Pulmonary artery endothelial cell (primary cell): ENCODE data around the gene ALKBH4. TPM values are rescaled to one million over a fixed set of nuclear protein-coding genes. Genes with fewer than 3 reads are reported as not detected.
A peak's percentile ranks its signal among the peaks of the same experiment; 100 is the strongest.
"Not testable (repeated sequence)": the region's sequence is repeated elsewhere in the genome, so short reads cannot be mapped to it uniquely, and the experiment has no call there.

Experiments used
- DNase-seq: peaks from one replicate; pipeline ENCODE4 v3.0.0-alpha.2; 2011; ENCODE audit warnings: low read depth, low spot score
- total RNA-seq: library from RNA; depleted of rRNA; stranded (reverse); fragments of >200 nt; gene quantifications from 2 replicates; pipeline ENCODE4 v1.2.3, GENCODE V29; 2014

The ALKBH4 gene
- total RNA-seq, 1 donor from 2014 or later = 13.4 TPM

DNA sequence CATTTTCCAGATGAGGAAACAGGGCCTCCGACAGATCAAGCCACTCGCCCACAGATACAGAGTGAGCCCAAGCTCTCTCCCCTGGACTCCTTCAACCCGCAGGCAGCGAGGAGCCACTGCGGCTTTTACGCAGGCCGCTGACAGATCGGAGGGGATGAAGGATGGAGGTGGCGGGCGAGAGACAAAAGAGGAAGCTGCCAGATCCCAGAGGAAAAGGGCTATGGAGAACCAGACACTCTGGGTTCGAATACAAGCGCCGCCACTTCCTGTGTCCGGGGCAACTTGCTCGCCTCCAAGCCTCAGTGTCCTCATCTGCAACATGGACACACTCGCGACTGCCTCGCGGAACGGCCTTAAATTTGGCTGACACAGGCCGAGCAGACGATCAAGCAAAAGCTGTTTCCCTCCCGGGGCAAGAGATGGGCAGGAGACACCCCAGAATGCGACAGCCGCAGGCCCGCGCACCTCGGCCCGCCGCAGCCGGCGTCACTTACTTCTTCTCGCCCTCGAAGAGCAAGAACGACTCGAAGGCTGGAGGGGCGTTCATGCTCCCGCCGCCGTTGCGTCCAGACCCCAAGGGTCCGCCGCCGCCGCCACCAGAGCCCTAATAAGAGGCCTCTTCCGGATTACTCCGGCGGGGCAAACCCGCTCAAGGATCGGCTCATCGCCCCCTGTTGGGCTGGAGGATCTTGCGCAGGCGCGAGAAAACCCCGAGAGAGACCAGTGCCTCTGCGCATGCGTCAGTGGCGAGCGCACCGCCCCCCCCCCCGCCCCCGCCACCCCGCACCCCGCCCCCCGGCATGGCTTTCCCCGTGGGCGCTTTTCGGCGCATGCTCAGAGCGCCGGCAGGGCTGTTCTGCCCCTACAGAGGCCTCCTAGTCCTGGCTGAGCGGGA is 13.9 kb upstream of the ALKBH4 start, which contains the start of gene POLR2J:
TSS of gene POLR2J (minus strand) at position 609 of the 895 bp plus-strand sequence. CDS start at position 547, 62 bp downstream.
- peak; percentile 26 for DNase-seq

DNA sequence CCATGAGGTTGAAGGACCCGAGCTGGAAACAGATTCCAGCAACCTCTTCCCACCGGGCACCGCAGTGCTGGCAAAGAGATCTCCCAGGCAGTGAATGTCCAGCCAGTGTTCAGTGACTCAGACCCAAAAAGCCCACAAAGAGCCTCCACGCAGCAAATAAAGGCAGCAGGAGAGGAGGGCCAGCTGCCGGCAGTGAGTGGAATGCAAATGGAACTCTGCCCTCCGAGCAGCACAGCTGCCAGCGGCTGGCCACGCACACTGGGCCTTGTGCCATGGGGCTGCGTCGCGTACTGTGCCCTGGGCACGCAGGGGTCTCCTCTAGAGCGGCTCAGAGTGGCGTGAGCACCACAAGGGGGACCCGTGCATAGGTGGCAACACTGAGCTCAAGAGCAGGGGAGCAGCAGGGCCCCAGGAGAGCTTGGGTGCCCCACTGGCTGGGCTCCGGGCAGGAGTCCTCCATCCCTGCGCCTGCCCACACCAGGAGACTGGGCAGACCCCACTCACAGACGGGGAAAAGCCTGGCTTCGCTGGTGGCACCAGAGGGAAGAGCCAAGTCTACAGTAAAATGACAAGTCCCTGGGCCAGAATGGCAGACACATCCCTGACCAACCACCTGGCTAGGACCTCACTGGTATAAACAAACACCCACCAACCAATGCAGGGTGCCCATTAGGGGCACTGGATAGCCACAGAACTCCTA is 10.2 kb upstream of the ALKBH4 start:
- DNase-seq = not testable (repeated sequence)

DNA sequence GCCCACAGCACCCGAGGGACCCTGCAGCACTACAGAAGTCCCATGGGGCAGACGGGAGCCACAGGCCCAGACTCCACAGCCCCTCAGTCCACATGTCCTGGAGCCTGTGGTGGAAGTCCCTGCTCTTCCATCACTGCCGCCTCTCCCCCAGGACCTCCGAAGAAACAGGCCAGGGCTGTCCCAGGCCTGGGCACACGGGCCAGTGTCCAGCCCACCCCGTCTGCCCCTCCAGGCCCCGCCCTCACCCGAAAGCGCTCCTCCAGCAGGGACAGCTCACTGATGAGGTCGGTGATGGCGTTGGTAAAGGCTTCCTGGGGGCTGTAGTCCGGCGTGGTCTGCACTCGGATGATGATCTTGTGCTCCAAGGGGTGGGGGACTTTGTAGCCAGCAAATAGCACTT is 9.5 kb upstream of the ALKBH4 start:
- DNase-seq = not testable (repeated sequence)

DNA sequence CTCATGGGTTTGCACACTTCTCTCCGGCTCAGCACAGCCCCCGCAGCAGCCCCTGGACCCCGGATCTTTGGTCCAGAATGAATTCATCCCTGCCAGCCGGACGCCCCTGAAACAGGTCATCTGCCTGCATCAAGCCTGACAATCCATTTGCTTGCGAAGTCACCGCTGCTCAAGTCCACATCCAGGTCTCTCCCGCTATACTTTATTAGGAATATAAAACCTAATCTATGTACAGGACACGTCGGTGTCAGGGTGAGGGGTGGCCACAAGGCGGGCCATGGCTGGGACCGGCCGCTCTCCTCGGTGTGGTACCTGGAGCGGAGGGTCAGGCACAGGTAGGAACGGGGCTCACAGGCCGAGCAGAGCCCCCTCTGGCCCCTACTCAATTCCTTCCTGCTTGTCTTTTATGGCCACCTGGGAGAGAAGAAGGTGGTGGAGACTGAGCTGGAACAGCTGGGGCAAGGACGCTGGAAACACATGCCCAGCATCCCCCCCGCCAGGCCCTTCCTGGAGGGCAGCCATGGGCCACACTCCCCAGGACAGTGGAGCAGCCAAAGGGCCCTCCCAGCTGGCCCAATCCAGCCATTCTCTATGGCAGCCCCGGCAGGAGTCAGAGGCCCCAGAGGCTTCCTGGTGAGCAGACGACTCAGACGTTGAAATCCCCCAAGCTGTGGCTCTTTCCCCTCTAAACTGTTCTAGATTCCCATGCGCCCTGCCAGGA is 8.8 kb upstream of the ALKBH4 start:
- DNase-seq = no peak

DNA sequence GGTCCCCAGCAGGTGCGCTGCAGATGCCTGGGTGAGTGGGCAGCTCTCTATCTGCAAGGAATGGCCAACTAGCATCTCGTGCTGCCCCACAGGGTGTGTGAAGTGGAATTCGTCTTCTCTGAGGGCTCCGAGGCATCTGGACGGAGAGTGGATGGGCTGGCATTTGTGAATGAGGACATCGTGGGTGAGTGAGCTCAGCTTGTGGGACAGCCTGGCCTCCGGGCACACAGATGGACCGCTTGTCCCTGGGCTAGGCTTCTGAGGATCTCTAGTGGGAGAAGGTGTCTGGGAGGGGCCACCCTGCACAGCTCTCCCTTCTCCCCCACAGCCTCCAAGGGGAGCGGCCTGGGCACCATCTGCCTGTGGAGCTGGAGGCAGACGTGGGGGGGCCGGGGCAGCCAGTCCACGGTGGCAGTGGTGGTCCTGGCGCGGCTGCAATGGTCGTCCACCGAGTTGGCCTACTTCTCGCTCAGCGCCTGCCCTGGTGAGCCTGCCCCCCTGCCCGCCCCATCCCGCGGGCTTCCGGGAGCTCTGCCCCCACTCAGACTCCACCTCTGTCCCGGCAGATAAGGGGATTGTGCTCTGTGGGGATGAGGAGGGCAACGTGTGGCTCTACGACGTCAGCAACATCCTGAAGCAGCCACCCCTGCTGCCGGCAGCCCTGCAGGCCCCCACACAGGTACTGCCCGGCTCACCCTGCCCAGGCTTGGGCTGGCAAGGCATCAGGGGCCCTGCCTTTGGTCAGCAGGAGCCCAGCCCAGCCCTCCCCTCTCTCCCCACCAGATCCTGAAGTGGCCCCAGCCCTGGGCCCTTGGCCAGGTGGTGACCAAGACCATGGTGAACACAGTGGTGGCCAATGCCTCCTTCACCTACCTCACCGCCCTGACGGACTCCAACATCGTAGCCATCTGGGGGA is 7.7 kb upstream of the ALKBH4 start:
- DNase-seq = no peak

DNA sequence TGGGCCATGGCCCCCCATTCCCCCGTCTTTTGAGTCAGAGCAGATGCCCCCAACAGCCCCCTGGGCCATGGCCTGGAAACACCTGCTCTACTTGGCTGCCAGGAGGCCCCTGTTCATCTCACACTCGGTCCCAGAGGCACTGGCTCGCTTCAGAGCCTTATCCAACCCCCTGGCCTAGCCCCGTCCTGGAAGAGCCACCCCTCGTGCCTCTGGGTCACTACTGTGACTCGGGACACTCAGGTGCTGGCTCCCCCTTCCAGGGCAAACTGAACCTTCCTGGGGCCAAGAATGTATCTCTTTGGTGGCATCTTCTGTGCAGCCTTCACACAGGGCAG is 7.1 kb upstream of the ALKBH4 start:
- DNase-seq = no peak

DNA sequence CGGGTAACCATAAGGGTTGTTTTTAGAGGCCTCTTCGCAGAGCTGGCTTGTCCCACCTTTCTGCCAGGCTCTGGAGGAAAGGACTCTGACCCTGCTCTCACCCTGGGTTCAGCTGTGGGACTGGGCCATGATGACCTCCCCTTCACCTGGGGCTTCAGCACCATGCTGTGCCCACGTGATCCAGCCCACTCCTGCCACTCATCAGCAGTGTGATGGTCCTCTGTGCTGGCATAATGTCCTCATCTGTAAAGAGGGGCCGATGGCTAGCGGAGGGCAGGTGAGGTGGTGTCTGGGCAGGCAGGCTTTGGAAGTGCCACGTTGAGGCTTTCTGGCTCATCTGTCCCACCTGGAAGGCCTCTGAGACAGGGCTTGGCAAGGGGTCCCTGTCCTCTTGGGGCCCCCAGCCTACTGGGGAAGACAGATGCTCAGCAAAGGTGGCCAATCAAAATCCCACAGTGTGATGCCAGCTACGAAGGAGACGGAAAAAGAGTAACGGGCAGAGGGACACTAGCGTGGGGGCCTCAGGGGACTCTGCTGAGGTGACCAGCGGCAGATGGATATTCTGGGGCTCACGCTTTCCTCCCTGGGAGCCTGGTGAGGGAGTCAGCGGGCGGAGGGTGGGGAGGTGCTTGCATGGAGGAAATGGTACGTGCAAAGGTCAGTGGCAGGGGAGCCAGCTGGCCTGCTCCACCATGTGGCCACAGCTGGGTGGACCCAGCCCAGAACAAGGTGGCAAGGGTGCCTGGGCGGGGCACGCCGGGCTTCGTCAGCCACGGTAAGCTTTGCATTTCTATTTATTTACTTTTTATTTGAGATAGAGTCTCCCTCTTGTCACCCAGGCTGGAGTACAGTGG is 5.5 kb upstream of the ALKBH4 start:
- no peak for DNase-seq

DNA sequence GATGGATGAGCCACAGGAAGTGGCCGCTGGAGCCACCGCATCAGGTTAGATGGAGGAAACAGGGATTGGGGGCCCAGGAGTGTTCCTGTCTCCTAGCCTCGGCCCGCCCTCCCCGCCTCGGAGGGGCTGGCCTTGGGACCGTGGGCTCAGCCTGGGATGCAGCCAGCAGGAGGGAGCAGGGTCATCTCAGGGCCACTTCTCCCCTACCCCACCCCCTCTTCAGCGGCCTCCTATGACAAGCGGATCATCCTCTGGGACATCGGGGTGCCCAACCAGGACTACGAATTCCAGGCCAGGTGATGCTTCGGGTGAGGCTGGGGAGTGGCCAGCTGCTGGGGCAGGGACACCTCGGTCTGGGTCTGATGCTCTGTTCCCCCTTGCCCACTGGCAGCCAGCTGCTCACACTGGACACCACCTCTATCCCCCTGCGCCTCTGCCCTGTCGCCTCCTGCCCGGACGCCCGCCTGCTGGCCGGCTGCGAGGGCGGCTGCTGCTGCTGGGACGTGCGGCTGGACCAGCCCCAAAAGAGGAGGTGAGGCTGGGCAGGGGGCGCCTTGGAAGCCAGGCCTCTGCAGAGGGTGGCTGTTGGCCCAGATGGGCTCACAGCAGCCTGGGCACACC is 4.8 kb upstream of the ALKBH4 start:
- no peak for DNase-seq

DNA sequence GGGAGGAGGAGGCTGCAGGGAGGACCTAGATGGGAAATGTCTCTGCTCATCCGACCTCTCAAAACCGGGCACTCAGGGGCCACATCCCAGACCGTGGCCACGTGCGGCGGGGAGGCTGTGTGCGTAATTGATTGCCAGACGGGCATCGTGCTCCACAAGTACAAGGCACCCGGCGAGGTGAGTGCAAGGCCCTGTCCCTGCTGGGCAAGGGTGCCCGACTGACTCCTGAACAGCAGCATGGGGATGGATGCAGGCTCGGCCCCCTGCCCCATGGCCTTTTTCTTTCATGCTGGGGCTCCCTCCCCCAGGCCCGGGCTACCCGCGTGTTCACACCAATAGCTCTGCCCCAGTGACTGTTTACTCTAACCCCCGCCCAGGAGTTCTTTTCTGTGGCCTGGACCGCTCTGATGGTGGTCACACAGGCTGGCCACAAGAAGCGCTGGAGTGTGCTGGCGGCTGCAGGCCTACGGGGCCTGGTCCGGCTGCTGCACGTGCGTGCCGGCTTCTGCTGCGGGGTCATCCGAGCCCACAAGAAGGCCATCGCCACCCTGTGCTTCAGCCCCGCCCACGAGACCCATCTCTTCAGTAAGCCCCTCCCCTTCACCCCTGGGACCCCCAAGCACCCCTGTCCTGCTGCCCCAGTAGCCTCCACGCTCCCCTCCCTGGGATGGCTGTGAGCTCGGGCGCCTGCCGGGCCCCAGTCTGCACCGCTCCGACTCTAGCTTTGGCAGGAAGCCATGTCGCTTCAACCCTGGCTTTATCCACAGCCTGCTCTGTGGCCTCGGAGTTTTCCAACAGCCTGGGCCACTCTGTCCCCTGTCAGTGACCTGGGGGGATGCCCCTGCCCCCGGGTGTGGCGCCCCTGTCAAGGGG is 4.1 kb upstream of the ALKBH4 start:
- no peak for DNase-seq

DNA sequence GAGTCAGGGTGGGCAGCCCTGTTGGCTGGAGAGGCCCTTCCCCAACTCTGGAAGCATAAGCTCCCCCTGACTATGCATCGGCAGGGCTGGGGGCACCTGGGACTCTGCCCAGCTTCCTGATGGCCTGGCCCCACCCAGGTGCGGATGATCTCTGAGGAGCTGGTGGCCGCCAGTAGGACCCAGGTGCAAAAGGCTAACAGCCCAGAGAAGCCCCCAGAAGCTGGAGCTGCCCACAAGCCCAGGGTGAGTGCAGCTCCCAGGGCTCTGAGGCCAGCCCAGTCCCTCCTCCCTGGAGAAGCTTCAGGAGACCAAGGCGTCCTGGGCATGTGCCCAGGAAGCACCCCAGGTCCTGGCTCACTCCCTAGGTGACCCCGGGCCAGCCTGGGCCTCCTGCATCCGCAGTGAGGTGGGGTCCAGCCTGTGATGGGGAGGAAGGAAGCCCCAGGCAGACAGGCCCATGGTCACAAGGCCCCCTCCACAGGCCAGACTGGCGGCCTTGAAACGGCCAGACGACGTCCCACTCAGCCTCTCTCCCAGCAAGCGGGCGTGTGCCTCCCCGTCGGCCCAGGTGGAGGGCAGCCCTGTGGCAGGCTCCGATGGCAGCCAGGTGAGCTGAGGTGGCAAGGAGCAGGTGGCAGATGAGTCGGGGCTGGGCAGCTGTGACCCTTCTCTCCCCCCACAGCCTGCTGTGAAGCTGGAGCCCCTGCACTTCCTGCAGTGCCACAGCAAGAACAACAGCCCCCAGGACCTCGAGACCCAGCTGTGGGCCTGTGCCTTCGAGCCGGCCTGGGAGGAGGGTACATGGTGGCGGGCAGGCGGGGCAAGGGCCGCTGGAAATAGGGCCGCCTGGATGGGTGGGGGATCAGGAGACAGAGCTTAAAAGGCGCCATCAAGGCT is 3.2 kb upstream of the ALKBH4 start:
- no peak for DNase-seq

DNA sequence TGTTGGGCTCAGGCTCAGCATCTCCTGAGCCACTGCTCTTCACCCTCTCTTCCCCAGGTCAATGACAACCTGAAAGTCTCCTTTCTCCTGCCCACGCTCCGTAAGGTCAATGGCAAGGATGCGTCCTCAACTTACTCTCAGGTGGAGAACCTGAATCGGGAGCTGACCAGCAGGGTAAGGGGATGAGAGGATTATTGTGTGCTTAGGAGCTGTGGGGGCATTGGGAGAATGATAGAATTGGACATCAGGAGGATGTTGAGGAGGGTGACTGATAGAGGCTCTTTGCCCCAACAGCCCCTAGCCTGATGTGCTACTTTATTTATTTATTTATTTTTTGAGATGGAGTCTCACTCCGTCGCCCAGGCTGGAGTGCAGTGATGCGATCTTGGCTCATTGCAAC is 1.4 kb upstream of the ALKBH4 start:
- no peak for DNase-seq

DNA sequence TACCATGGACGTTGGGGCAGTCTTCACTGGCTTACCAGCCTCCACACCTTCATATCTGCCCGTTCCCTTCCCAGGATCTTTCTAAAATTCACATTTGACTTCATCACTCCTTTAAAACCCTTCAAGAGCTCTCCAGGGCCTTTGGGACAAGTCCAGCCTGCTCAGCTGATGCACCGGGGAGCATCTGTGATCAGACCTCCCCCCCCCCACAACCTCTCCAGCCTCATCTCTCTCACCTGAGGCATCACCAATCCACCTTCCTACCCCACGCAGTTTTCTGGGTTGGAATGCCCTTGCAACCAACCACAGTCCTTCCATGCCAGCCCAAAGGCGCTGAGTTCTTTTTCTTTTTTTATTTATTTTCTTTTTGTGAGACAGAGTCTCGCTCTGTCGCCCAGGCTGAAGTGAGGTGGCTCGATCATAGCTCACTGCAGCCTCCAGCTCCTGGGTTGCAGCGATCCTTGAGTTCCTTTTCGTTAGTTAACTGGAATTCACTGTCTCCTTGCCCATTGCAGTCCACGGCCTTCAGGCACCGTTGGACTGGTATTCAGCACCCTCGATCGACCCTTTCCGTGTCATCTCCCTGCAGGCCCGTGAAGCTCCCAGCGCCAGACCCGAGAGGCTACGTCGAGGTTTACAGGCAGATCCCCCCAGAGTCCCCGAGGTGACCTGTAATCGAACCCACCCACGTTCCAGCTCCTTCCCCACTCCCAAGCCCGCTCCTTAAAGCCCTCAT is 654 bp downstream of the ALKBH4 start:
- no peak for DNase-seq

DNA sequence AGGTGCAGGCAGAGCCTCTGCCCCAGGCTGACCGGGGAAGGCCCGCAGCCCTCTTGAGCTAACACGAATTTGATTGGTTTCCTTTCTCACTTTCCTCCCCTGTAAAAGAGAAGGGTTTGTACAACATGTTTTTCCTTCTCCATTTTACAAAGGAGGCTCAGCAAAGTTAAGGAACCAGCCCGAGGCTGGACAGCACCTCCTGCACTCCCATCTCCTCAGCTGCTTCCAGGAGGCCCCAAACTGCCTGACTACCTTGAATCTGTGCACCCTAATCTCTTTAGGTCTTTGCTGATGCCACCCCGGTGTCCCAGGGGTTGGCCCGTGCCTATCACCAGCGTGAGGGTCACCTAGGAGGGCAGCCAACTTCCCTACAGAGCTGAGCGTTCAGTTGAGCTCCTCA is 4.2 kb downstream of the ALKBH4 start:
- DNase-seq = no peak

DNA sequence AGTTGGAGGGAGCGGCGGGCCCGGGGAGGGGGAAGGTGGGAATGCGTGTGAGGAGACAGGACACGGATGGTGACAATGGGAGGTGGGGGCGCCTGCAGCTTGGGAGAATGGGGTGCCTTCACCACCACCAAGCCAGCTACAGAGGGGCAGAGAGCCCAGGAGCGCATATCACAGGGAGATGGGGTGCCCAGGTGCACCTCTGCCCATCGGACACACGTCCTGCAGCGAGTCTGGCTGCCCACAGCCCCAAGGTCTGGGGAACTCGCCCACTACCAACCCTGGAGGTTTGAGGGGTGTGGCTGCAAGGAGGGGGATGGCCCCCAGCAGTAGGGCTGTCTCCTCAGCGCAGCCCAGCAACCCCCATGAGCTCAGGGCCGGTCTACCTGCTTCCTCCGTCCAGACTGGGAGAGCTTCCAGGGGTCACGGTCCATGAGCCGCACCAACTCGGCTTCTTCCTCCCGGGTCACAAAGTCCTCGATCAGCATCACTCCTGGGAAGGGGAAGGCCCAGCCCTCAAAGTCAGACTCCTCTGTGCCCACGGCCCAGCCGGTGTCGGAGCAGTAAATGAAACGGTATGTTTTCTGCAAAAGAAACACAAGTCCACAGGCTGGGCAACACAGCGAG is 5.3 kb downstream of the ALKBH4 start:
- DNase-seq = no peak

DNA sequence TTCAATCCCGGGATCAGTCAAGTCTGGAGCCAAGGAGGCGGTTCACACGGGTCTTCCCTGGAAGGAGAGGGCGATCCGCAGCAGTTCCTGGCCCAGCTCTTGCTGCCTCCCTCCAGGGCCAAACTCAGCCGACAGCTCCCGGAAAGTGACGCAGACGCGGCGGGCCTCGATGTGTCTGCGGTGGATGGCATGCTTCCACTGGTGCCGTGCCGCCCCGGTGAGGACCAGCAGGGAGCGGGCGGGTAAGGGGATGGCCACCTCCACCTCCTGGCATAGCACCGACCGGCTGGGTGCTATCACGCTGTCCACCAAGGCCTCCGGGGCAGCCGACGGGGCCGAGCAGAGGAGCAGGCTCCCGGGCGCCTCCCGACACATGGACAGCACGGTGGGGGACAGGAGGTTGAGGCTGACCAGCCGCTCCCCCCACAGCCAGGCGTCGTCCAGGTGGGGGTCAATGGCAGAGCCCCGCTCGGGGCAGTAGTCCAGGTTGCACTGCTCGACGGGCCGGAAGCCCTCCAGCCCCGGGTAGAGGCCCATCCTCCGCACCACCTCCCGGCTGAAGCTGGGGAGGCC is 7.2 kb downstream of the ALKBH4 start:
- DNase-seq = no peak

DNA sequence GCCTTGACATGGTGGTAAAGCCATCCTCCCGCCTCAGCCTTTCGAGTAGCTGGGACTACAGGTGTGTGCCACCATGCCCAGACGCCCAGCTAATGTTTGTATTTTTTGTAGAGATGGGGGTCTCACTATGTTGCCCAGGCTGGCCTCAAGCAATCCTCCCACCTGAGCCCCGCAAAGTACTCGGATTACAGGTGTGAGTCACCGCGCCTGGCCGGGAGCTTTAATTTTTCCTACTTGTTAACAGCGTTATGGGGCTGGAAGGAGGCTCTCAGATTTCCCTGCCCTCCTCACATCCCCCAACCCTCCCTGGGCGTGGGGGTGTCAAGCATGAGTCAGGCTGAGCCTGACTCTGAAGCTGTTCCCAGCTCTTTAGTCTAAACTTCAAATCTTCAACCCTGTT is 8.3 kb downstream of the ALKBH4 start:
- no peak for DNase-seq
